ENCODE measurements around the gene PEX14. TPM values are rescaled to one million over a fixed set of nuclear protein-coding genes. Genes with fewer than 3 reads are reported as not detected.

Gene PEX14
- total RNA-seq, 2 experiments from 2014 or later, result 21.6 to 25.2 TPM

DNA sequence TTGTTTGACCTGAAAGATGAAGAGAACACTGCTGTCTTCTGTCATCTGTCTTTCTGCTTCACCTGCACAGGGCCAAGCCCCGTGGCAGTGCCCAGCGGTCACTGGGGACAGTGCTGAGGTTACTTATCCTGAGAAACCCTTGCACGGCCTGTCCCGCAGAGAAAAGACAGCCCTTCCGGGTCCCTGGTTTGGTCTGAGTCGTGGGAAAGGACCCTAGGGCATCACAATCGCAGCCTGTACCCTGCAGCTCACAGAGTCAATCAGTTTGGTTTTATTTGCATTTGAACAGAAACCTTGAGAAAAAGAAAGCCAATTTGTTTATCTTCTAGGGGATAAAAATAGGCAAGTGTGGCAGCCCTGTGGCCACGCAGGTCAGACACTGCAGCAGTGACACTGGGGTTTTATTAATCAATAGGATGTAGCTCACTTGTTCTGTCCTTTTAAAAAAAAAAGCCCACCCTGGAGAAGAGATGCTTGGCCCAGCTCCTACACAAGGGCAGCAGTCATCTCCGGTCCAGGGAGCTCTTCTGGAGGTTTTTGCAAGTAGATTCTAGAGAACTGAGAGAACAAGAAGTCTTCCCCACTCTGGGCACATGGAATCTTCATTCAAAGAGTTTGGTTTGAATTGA, 120.0 kb downstream of the PEX14 start:
- POLR2A ChIA-PET, result no interaction called here
- Mint-ChIP-seq H3K4me3 (no peak overlapping the region), H3K27ac (no peak overlapping the region), H3K36me3 (no peaks in the 10 kb centered on the region), H3K27me3 (no peaks in the 10 kb centered on the region), H3K9me3 (no peaks in the 10 kb centered on the region), H3K4me1 (peaks cover 9% of the 10 kb centered on the region)
- no peak for DNase-seq
- no peak for ATAC-seq (ENCODE audit: low read depth)

- H3K4me1 Mint-ChIP-seq, result peaks cover 4% of the 10 kb centered on the region
- ATAC-seq (ENCODE audit: low read depth) (no peak), DNase-seq (no peak)
- H3K4me3 Mint-ChIP-seq, result no peak overlapping the region
- no peaks in the 10 kb centered on the region for H3K9me3 Mint-ChIP-seq
- POLR2A ChIA-PET, result no interaction called here
- no peaks in the 10 kb centered on the region for H3K27me3 Mint-ChIP-seq
- H3K27ac Mint-ChIP-seq, result no peak overlapping the region
- H3K36me3 Mint-ChIP-seq, result no peaks in the 10 kb centered on the region
Measured at GRCh38 chr1:10596780-10597179, 122.0 kb downstream of the PEX14 start.

GRCh38 chr1:10597492-10598388, 123.0 kb downstream of the PEX14 start:
- DNase-seq (no peak), ATAC-seq (ENCODE audit: low read depth) (no peak)
- Mint-ChIP-seq H3K27ac (no peak overlapping the region), H3K4me3 (no peak overlapping the region), H3K36me3 (no peaks in the 10 kb centered on the region), H3K9me3 (no peaks in the 10 kb centered on the region), H3K27me3 (no peaks in the 10 kb centered on the region), H3K4me1 (peaks cover 3% of the 10 kb centered on the region)
- POLR2A ChIA-PET, result no interaction called here

DNA sequence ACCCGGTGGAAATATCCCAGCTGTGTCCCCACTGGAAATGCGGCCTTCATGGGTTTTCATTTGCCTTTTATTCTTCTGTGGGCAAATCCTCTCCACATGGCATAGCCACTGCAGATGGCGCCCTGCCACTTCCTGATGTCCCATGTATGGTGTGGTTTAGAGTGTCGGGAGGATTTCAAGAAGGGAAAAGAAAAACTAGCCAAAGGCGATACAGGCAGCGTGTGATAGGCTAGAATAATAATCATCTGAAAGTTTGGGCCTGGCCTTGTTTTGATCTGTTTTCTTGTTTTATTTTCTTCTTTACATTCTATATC, 123.6 kb downstream of the PEX14 start:
- H3K4me3 Mint-ChIP-seq, result no peak overlapping the region
- H3K4me1 Mint-ChIP-seq, result peaks cover 3% of the 10 kb centered on the region
- no peak overlapping the region for H3K27ac Mint-ChIP-seq
- no peaks in the 10 kb centered on the region for H3K27me3 Mint-ChIP-seq
- POLR2A ChIA-PET, result no interaction called here
- no peak for ATAC-seq (ENCODE audit: low read depth)
- no peaks in the 10 kb centered on the region for H3K9me3 Mint-ChIP-seq
- no peak for DNase-seq
- no peaks in the 10 kb centered on the region for H3K36me3 Mint-ChIP-seq

- ATAC-seq (ENCODE audit: low read depth), result no peak
- Mint-ChIP-seq H3K4me3 (no peak overlapping the region), H3K4me1 (peaks cover 3% of the 10 kb centered on the region), H3K27me3 (no peaks in the 10 kb centered on the region), H3K27ac (no peak overlapping the region), H3K9me3 (no peaks in the 10 kb centered on the region), H3K36me3 (no peaks in the 10 kb centered on the region)
- POLR2A ChIA-PET, result no interaction called here
- no peak for DNase-seq
Measured at GRCh38 chr1:10599194-10599861, 124.6 kb downstream of the PEX14 start.

GRCh38 chr1:10601342-10602070, 126.8 kb downstream of the PEX14 start:
- DNase-seq, result no peak
- Mint-ChIP-seq H3K4me3 (no peak overlapping the region), H3K36me3 (no peaks in the 10 kb centered on the region), H3K4me1 (no peaks in the 10 kb centered on the region), H3K27ac (no peak overlapping the region), H3K9me3 (no peaks in the 10 kb centered on the region), H3K27me3 (no peaks in the 10 kb centered on the region)
- no peak for ATAC-seq (ENCODE audit: low read depth)
- POLR2A ChIA-PET, result no interaction called here

- ATAC-seq (ENCODE audit: low read depth), result no peak
- POLR2A ChIA-PET, result no interaction called here
- no peaks in the 10 kb centered on the region for H3K36me3 Mint-ChIP-seq
- no peak for DNase-seq
- no peaks in the 10 kb centered on the region for H3K27me3 Mint-ChIP-seq
- H3K4me1 Mint-ChIP-seq, result no peaks in the 10 kb centered on the region
- no peaks in the 10 kb centered on the region for H3K9me3 Mint-ChIP-seq
- H3K27ac Mint-ChIP-seq, result no peak overlapping the region
- H3K4me3 Mint-ChIP-seq, result no peak overlapping the region
Measured at GRCh38 chr1:10602936-10603335, 128.2 kb downstream of the PEX14 start.

GRCh38 chr1:10604966-10605365, 130.2 kb downstream of the PEX14 start:
- H3K27ac Mint-ChIP-seq, result no peak overlapping the region
- H3K36me3 Mint-ChIP-seq, result peaks cover 4% of the 10 kb centered on the region
- no peak for DNase-seq
- no peak for ATAC-seq (ENCODE audit: low read depth)
- no peaks in the 10 kb centered on the region for H3K9me3 Mint-ChIP-seq
- POLR2A ChIA-PET, result no interaction called here
- H3K4me3 Mint-ChIP-seq, result no peak overlapping the region
- no peaks in the 10 kb centered on the region for H3K27me3 Mint-ChIP-seq
- no peaks in the 10 kb centered on the region for H3K4me1 Mint-ChIP-seq

- no peak overlapping the region for H3K4me3 Mint-ChIP-seq
- ATAC-seq (ENCODE audit: low read depth) (no peak), DNase-seq (no peak)
- no peak overlapping the region for H3K27ac Mint-ChIP-seq
- no peaks in the 10 kb centered on the region for H3K4me1 Mint-ChIP-seq
- no peaks in the 10 kb centered on the region for H3K9me3 Mint-ChIP-seq
- POLR2A ChIA-PET, result no interaction called here
- peaks cover 4% of the 10 kb centered on the region for H3K36me3 Mint-ChIP-seq
- H3K27me3 Mint-ChIP-seq, result no peaks in the 10 kb centered on the region
Measured at GRCh38 chr1:10606064-10606463, 131.3 kb downstream of the PEX14 start.

DNA sequence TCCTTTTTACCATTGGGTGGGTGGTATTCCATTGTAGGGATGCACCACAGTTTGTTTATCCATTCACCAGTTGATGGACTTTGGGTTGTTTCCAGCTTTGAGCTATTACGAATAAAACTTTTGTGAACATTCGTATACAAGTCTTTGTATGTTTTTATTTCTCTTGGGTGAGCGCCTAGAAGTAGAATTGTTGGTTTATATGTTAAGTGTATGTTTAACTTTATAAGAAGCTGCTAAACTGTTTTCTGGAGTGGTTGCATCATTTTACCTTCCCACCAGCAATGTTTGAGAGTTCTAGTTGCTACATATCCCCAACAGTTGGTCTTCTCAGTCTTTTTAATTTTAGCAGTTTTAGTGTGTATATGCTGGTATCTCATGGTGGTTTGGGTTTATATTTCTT, 132.5 kb downstream of the PEX14 start:
- Mint-ChIP-seq H3K27me3 (no peaks in the 10 kb centered on the region), H3K36me3 (peaks cover 4% of the 10 kb centered on the region), H3K9me3 (no peaks in the 10 kb centered on the region), H3K27ac (no peak overlapping the region), H3K4me3 (no peak overlapping the region), H3K4me1 (no peaks in the 10 kb centered on the region)
- POLR2A ChIA-PET, result no interaction called here
- no peak for ATAC-seq (ENCODE audit: low read depth)
- DNase-seq, result no peak

- no peak overlapping the region for H3K4me3 Mint-ChIP-seq
- POLR2A ChIA-PET, result interaction anchor here (0.5 to 0.7 kb wide), 2 partner anchors 58 to 374 kb away, joined by 3 read pairs; no protein-coding TSS in a partner anchor
- H3K27ac Mint-ChIP-seq, result no peak overlapping the region
Measured at GRCh38 chr1:10608690-10609089, 133.9 kb downstream of the PEX14 start.

DNA sequence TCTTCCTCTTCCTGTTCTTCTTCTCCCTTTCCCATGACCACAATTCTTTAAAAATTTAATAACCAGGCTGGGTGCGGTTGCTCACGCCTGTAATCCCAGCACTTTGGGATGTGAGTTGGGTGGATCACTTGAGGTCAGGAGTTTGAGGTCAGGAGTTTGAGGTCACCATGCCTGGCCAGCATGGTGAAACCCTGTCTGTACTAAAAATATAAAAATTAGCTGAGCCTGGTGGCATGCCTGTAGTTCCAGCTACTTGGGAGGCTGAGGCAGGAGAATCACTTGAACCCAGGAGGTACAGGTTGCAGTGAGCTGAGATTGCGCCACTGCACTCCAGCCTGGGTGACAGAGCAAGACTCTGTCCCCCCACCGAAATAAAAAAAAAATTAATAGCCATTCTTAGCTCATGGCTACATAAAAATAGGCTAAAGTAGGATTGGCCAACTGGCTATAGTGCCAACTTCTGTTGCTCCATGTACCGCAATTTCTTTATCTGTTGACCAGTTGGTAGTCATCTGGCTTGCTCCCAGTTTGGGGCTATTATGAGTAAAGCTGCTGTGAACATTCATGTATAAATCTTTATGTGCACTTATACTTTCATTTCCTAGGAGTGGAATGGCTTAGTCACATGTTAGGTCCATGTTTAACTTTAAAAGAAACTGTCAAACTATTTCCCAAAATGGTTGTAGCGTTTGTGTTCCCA, 136.3 kb downstream of the PEX14 start:
- POLR2A ChIA-PET, result no interaction called here
- Mint-ChIP-seq H3K36me3 (peaks cover 4% of the 10 kb centered on the region), H3K27me3 (no peaks in the 10 kb centered on the region), H3K27ac (no peak overlapping the region), H3K4me3 (no peak overlapping the region), H3K4me1 (no peaks in the 10 kb centered on the region), H3K9me3 (no peaks in the 10 kb centered on the region)
- DNase-seq, result no peak
- no peak for ATAC-seq (ENCODE audit: low read depth)

More at GRCh38 chr1:10608690-10609089, 133.9 kb downstream of the PEX14 start:
- H3K27me3 Mint-ChIP-seq, result no peaks in the 10 kb centered on the region
- DNase-seq (no peak), ATAC-seq (ENCODE audit: low read depth) (no peak)
- no peaks in the 10 kb centered on the region for H3K4me1 Mint-ChIP-seq
- H3K9me3 Mint-ChIP-seq, result no peaks in the 10 kb centered on the region
- H3K36me3 Mint-ChIP-seq, result peaks cover 4% of the 10 kb centered on the region

All from activated naive CD8-positive, alpha-beta T cell treated with anti-CD3 and anti-CD28 coated beads, Interleukin-2, amount 10 ng/mL, durations not matched to agents 7 days and 5 days (primary cell).